Measurements from ENCODE around the gene CTXND1.

The CTXND1 gene

DNA sequence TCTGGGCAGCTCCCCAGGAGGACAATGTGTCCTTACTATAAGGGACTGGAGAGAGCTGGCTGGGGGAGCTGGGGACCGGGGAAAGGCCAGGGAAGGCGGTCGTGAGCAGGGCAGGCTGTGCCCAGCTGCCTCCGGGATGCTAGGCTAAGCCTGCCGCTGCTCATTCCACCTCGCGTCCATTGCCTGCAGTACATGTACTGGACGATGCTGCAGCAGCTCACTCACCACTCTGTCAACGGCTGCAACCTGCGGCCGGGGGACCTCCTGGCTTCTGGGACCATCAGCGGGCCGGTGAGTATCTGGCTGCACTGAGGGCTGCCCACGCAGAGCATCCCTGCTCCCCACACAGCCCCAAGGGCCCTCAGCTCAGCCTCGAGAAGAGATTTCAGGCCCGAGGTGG, 72.1 kb downstream of the CTXND1 start:
- no CpG with 5 or more reads among the region's 16 CpGs for WGBS (ENCODE audit: extremely low coverage, insufficient coverage, low lambda C conversion rate)
- Histone ChIP-seq H3K36me3 (ENCODE audit: control insufficient read depth, insufficient read depth, low read length) (no peaks in the 10 kb centered on the region), H3K18ac (ENCODE audit: low read length) (no peak overlapping the region)

DNA sequence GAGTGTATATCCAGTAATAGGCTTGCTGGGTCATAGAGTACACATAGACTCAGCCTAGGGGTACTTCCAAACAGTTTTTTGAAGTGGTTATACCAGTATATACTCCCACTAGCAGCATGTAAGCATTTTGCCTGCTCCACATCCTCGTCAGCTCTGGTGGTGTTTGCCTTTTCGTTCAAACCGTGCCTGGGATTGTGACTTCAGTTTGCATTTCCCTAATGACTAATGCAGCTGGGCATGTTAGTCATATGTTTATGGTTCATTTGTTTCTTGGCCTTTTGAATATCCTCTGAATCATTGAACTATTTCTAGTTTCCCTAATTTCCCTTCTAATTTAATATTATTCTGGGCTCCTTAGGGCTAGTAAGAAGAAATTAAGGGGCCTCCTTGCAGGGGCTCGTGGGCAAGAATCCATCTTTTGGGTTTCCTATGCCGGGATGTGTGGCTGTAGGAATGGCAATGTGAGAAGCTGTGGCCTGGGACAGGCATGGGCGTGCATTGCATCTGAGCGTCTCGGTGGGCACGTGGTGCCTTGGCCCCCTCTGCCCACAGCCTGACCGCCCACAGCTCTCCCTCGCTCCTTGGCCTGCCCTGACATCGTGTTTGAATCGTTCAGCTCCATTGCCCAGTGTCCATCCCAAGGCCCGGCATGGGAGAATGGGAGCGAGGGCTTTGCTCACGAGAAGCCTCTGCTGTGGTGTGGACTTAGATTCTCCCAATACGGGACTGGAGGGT, 72.8 kb downstream of the CTXND1 start:
- H3K4ac ChIP-seq (ENCODE audit: low read depth, low read length): no peak overlapping the region
- WGBS (ENCODE audit: extremely low coverage, insufficient coverage, low lambda C conversion rate): no CpG with 5 or more reads among the region's 17 CpGs
- H3K18ac ChIP-seq (ENCODE audit: low read length): no peak overlapping the region
- H3K79me1 ChIP-seq (ENCODE audit: low read length): no peaks in the 10 kb centered on the region
- H3K27me3 ChIP-seq (ENCODE audit: insufficient read depth, low read length, poor library complexity): no peaks in the 10 kb centered on the region
- no peaks in the 10 kb centered on the region for H3K79me2 ChIP-seq (ENCODE audit: control insufficient read depth, insufficient read depth, low read length)
- H3K9ac ChIP-seq (ENCODE audit: low read length): no peak overlapping the region
- H2BK5ac ChIP-seq (ENCODE audit: low read length): no peak overlapping the region
- H3K23ac ChIP-seq (ENCODE audit: low read length): no peak overlapping the region
- H4K8ac ChIP-seq (ENCODE audit: low read depth, low read length): no peak overlapping the region
- H2BK15ac ChIP-seq (replicated peaks; ENCODE audit: low read depth): no peak overlapping the region
- no peak overlapping the region for H3K4me2 ChIP-seq (ENCODE audit: low read length)
- H3K56ac ChIP-seq (ENCODE audit: low read length): no peak overlapping the region
- H3K27ac ChIP-seq (ENCODE audit: low read depth, low read length): no peak overlapping the region
- H2BK120ac ChIP-seq (ENCODE audit: low read depth, low read length): no peak overlapping the region
- H2AK5ac ChIP-seq (ENCODE audit: low read length): no peak overlapping the region
- no peak overlapping the region for H3K4me3 ChIP-seq (ENCODE audit: low read length)
- H3K36me3 ChIP-seq (ENCODE audit: control insufficient read depth, insufficient read depth, low read length): no peaks in the 10 kb centered on the region
- H4K5ac ChIP-seq (ENCODE audit: low read length): no peak overlapping the region
- no peak for DNase-seq
- H3K4me1 ChIP-seq (ENCODE audit: control insufficient read depth, low read depth, low read length): no peaks in the 10 kb centered on the region

More for the DNA sequence above, 72.1 kb downstream of the CTXND1 start:
- Histone ChIP-seq H3K27ac (ENCODE audit: low read depth, low read length) (no peak overlapping the region), H2BK15ac (replicated peaks; ENCODE audit: low read depth) (no peak overlapping the region), H2AK5ac (ENCODE audit: low read length) (no peak overlapping the region), H3K4me2 (ENCODE audit: low read length) (no peak overlapping the region), H3K27me3 (ENCODE audit: insufficient read depth, low read length, poor library complexity) (no peaks in the 10 kb centered on the region), H2BK5ac (ENCODE audit: low read length) (no peak overlapping the region), H3K4me1 (ENCODE audit: control insufficient read depth, low read depth, low read length) (no peaks in the 10 kb centered on the region), H3K56ac (ENCODE audit: low read length) (no peak overlapping the region), H4K8ac (ENCODE audit: low read depth, low read length) (no peak overlapping the region), H3K79me2 (ENCODE audit: control insufficient read depth, insufficient read depth, low read length) (no peaks in the 10 kb centered on the region), H3K23ac (ENCODE audit: low read length) (no peak overlapping the region), H3K4me3 (ENCODE audit: low read length) (no peak overlapping the region), H4K5ac (ENCODE audit: low read length) (no peak overlapping the region), H3K4ac (ENCODE audit: low read depth, low read length) (no peak overlapping the region), H3K79me1 (ENCODE audit: low read length) (no peaks in the 10 kb centered on the region), H3K9ac (ENCODE audit: low read length) (no peak overlapping the region), H2BK120ac (ENCODE audit: low read depth, low read length) (no peak overlapping the region)
- DNase-seq: no peak

- Histone ChIP-seq H2BK120ac (ENCODE audit: low read depth, low read length) (no peak overlapping the region), H2AK5ac (ENCODE audit: low read length) (no peak overlapping the region), H3K79me2 (ENCODE audit: control insufficient read depth, insufficient read depth, low read length) (no peaks in the 10 kb centered on the region), H3K36me3 (ENCODE audit: control insufficient read depth, insufficient read depth, low read length) (no peaks in the 10 kb centered on the region), H3K4me3 (ENCODE audit: low read length) (no peak overlapping the region), H3K4me2 (ENCODE audit: low read length) (no peak overlapping the region), H3K4ac (ENCODE audit: low read depth, low read length) (no peak overlapping the region), H3K27me3 (ENCODE audit: insufficient read depth, low read length, poor library complexity) (no peaks in the 10 kb centered on the region), H2BK15ac (replicated peaks; ENCODE audit: low read depth) (no peak overlapping the region), H3K23ac (ENCODE audit: low read length) (no peak overlapping the region), H2BK5ac (ENCODE audit: low read length) (no peak overlapping the region), H4K8ac (ENCODE audit: low read depth, low read length) (no peak overlapping the region), H3K27ac (ENCODE audit: low read depth, low read length) (no peak overlapping the region), H3K79me1 (ENCODE audit: low read length) (no peaks in the 10 kb centered on the region), H4K5ac (ENCODE audit: low read length) (no peak overlapping the region), H3K9ac (ENCODE audit: low read length) (no peak overlapping the region), H3K18ac (ENCODE audit: low read length) (no peak overlapping the region), H3K4me1 (ENCODE audit: control insufficient read depth, low read depth, low read length) (no peaks in the 10 kb centered on the region), H3K56ac (ENCODE audit: low read length) (no peak overlapping the region)
- DNase-seq: no peak
- WGBS (ENCODE audit: extremely low coverage, insufficient coverage, low lambda C conversion rate): no CpG with 5 or more reads among the region's 2 CpGs
These were observed 74.9 kb downstream of the CTXND1 start for GRCh38 chr15:80177156-80177555.

- H4K5ac ChIP-seq (ENCODE audit: low read length): no peak overlapping the region
- no peak overlapping the region for H3K27ac ChIP-seq (ENCODE audit: low read depth, low read length)
- no peak overlapping the region for H3K9ac ChIP-seq (ENCODE audit: low read length)
- no peak overlapping the region for H3K4me2 ChIP-seq (ENCODE audit: low read length)
- H2BK120ac ChIP-seq (ENCODE audit: low read depth, low read length): no peak overlapping the region
- H3K18ac ChIP-seq (ENCODE audit: low read length): no peak overlapping the region
- no peaks in the 10 kb centered on the region for H3K79me2 ChIP-seq (ENCODE audit: control insufficient read depth, insufficient read depth, low read length)
- no peak overlapping the region for H3K56ac ChIP-seq (ENCODE audit: low read length)
- H3K79me1 ChIP-seq (ENCODE audit: low read length): no peaks in the 10 kb centered on the region
- H2AK5ac ChIP-seq (ENCODE audit: low read length): no peak overlapping the region
- no peaks in the 10 kb centered on the region for H3K36me3 ChIP-seq (ENCODE audit: control insufficient read depth, insufficient read depth, low read length)
- H3K4me1 ChIP-seq (ENCODE audit: control insufficient read depth, low read depth, low read length): no peaks in the 10 kb centered on the region
- H3K4me3 ChIP-seq (ENCODE audit: low read length): no peak overlapping the region
- no peaks in the 10 kb centered on the region for H3K27me3 ChIP-seq (ENCODE audit: insufficient read depth, low read length, poor library complexity)
- no peak overlapping the region for H2BK15ac ChIP-seq (replicated peaks; ENCODE audit: low read depth)
- H4K8ac ChIP-seq (ENCODE audit: low read depth, low read length): no peak overlapping the region
- no peak overlapping the region for H3K23ac ChIP-seq (ENCODE audit: low read length)
- WGBS (ENCODE audit: extremely low coverage, insufficient coverage, low lambda C conversion rate): no CpG with 5 or more reads among the region's 6 CpGs
- no peak overlapping the region for H3K4ac ChIP-seq (ENCODE audit: low read depth, low read length)
- DNase-seq: no peak
- no peak overlapping the region for H2BK5ac ChIP-seq (ENCODE audit: low read length)
These were observed 75.6 kb downstream of the CTXND1 start for GRCh38 chr15:80176443-80176842.

GRCh38 chr15:80175436-80175835, 76.6 kb downstream of the CTXND1 start:
- H3K27ac ChIP-seq (ENCODE audit: low read depth, low read length): no peak overlapping the region
- H3K4me1 ChIP-seq (ENCODE audit: control insufficient read depth, low read depth, low read length): no peaks in the 10 kb centered on the region
- H2BK15ac ChIP-seq (replicated peaks; ENCODE audit: low read depth): no peak overlapping the region
- no peak overlapping the region for H2AK5ac ChIP-seq (ENCODE audit: low read length)
- H3K79me1 ChIP-seq (ENCODE audit: low read length): no peaks in the 10 kb centered on the region
- H3K4me2 ChIP-seq (ENCODE audit: low read length): no peak overlapping the region
- no peak overlapping the region for H2BK5ac ChIP-seq (ENCODE audit: low read length)
- H3K23ac ChIP-seq (ENCODE audit: low read length): no peak overlapping the region
- no peaks in the 10 kb centered on the region for H3K36me3 ChIP-seq (ENCODE audit: control insufficient read depth, insufficient read depth, low read length)
- H4K5ac ChIP-seq (ENCODE audit: low read length): no peak overlapping the region
- no peak for DNase-seq
- H3K4ac ChIP-seq (ENCODE audit: low read depth, low read length): no peak overlapping the region
- no peak overlapping the region for H4K8ac ChIP-seq (ENCODE audit: low read depth, low read length)
- no peak overlapping the region for H3K18ac ChIP-seq (ENCODE audit: low read length)
- WGBS (ENCODE audit: extremely low coverage, insufficient coverage, low lambda C conversion rate): no CpG with 5 or more reads among the region's 9 CpGs
- H3K79me2 ChIP-seq (ENCODE audit: control insufficient read depth, insufficient read depth, low read length): no peaks in the 10 kb centered on the region
- no peak overlapping the region for H3K4me3 ChIP-seq (ENCODE audit: low read length)
- H3K9ac ChIP-seq (ENCODE audit: low read length): no peak overlapping the region
- H2BK120ac ChIP-seq (ENCODE audit: low read depth, low read length): no peak overlapping the region
- H3K27me3 ChIP-seq (ENCODE audit: insufficient read depth, low read length, poor library complexity): no peaks in the 10 kb centered on the region
- no peak overlapping the region for H3K56ac ChIP-seq (ENCODE audit: low read length)

All from mesendoderm (in vitro differentiated cells).